Pancreas (tissue), 10 donors: Measurements from ENCODE around the gene MTARC2. TPM values are rescaled to one million over a fixed set of nuclear protein-coding genes. Genes with fewer than 3 reads are reported as not detected.

Experiments
- ATAC-seq, 4 donors: fragments of 200-7000 bp; cut with Tn5 transposase; one replicate each; pipeline versions ENCODE4 v1.8.0 to v1.9.1; 2020; ENCODE audit warnings: mild to moderate bottlenecking in 4 of 4, moderate library complexity in 4 of 4
- DNase-seq, 6 donors: peaks; one replicate each; pipeline ENCODE4 v3.0.0-alpha.2; 2020
- FAIRE-seq: peaks from 2 replicates; lab custom pipeline; 2012; peaks lifted over from hg19 to GRCh38; lab: Jason Lieb, UNC
- H3K27ac ChIP-seq, 4 donors: fragments of 200-600 bp; sonication (generic); 1 replicate in 3 of 4; 2 replicates in 1 of 4; pipeline versions ENCODE4 v1.5.0 to v1.8.0; 2020
- H3K27me3 ChIP-seq, 4 donors: fragments of 200-600 bp; one replicate each; pipeline ENCODE4 v1.8.0; 2021
- H3K36me3 ChIP-seq, 3 donors: fragments of 200-600 bp; sonication (generic) in 1 of 3; one replicate each; pipeline versions ENCODE4 v1.5.0 to v1.8.0; 2020 to 2021
- H3K4me1 ChIP-seq, 3 donors: fragments of 200-600 bp; one replicate each; pipeline ENCODE4 v1.8.0; 2021
- H3K4me3 ChIP-seq, 4 donors: fragments of 200-600 bp; sonication (generic) in 2 of 4; one replicate each; pipeline versions ENCODE4 v1.5.0 to v1.8.0; 2020 to 2021
- H3K9me3 ChIP-seq, 4 donors: fragments of 200-600 bp; one replicate each; pipeline ENCODE4 v1.8.0; 2021
- CTCF ChIP-seq, 4 donors: fragments of 200-600 bp; sonication (generic) in 3 of 4; IDR thresholded peaks; one replicate each; pipeline versions ENCODE4 v1.5.0 to v1.8.0; 2021; ENCODE audit warnings: antibody characterized with exemption in 4 of 4
- WGBS, 2 donors: extraction: QIAGEN DNeasy Blood & Tissue Kit; methylation state at CpG; one replicate each; pipeline ENCODE4 v1.1.7; 2013; 5-methylcytosine and 5-hydroxymethylcytosine counted together
- intact Hi-C, 3 donors: fragments of 100-400 bp; cut with DNase I; formaldehyde crosslinking; loops; one replicate each; pipeline versions ENCODE4 v1.11.1 to v1.14.2; 2022
- polyA plus RNA-seq, 2 donors: library from polyadenylated mRNA; stranded (reverse); fragments of 200-250 nt; gene quantifications; one replicate each; pipeline ENCODE4 v1.2.3, GENCODE V29; 2013
- total RNA-seq, 6 donors: library from RNA; stranded (reverse); fragmentation: NEBNext Ultra II Directional in 4 of 6; extraction: Animal tissue kit (Norgen Biotek cat#: 25700) in 4 of 6; gene quantifications; one replicate each; pipeline versions ENCODE4 v1.2.1 to v1.2.4, GENCODE V29; 2021 to 2023
- donor health status: healthy with polysubstance abuse.
- donor health status: DM: no; HTN: no; CAD: no; lungs with moderate emphysema.
- donor health status: DM: no; HTN: no; CAD: no.
- donor health status: control.
- donor health status: control.
- donor health status: Bipolar disorder and iron deficiency.
- donor health status: DM: yes; HTN: yes; CAD: no.
- donor health status: DM: no; HTN: no; CAD: no.
- donor health status: DM: no; HTN: no; CAD: no.
- donor health status: DM: yes; HTN: yes; CAD: no.

The MTARC2 gene
- total and polyA plus RNA-seq, 8 donors = 12.2 to 27.0 (median 16.6) TPM

- intact Hi-C loops = no loop called here
- no peak overlapping the region for H3K27ac ChIP-seq
- ATAC-seq (no peak), FAIRE-seq (no peak), DNase-seq (no peak)
- no peaks in the 10 kb centered on the region for H3K4me1 ChIP-seq
- H3K36me3 ChIP-seq = no peaks in the 10 kb centered on the region
- H3K9me3 ChIP-seq = no peaks in the 10 kb centered on the region
- 87 to 92% methylated on average over 4 of the region's 4 CpGs for WGBS, 2 donors
- TF ChIP-seq CTCF (IDR thresholded peaks at IDR 0.05) = no peak
- H3K4me3 ChIP-seq = no peak overlapping the region
- no peaks in the 10 kb centered on the region for H3K27me3 ChIP-seq
Observed at GRCh38 chr1:220828179-220828490, 80.0 kb downstream of the MTARC2 start.

GRCh38 chr1:220828950-220829586 is 80.9 kb downstream of the MTARC2 start:
- H3K27ac ChIP-seq = no peak overlapping the region
- H3K36me3 ChIP-seq = no peaks in the 10 kb centered on the region
- no peak for TF ChIP-seq CTCF (IDR thresholded peaks at IDR 0.05)
- FAIRE-seq (no peak), ATAC-seq (no peak), DNase-seq (no peak)
- no peaks in the 10 kb centered on the region for H3K27me3 ChIP-seq
- no peaks in the 10 kb centered on the region for H3K4me1 ChIP-seq
- H3K9me3 ChIP-seq = no peaks in the 10 kb centered on the region
- no peak overlapping the region for H3K4me3 ChIP-seq
- WGBS, 2 donors = 68 to 75% methylated on average over 4 of the region's 4 CpGs
- intact Hi-C loops = no loop called here

- no peak for ATAC-seq
- Histone ChIP-seq H3K9me3 (no peaks in the 10 kb centered on the region), H3K36me3 (no peaks in the 10 kb centered on the region), H3K4me3 (no peak overlapping the region), H3K27me3 (no peaks in the 10 kb centered on the region), H3K27ac (no peak overlapping the region), H3K4me1 (no peaks in the 10 kb centered on the region)
- no peak for TF ChIP-seq CTCF (IDR thresholded peaks at IDR 0.05)
- DNase-seq = no peak
- no peak for FAIRE-seq
- WGBS, 2 donors = 87 to 89% methylated on average over 2 of the region's 2 CpGs
- intact Hi-C loops = no loop called here
Observed at GRCh38 chr1:220833436-220833835, 85.3 kb downstream of the MTARC2 start.

Other genes starting within 250 kb of the MTARC2 start
- gene MARK1, start 220.2 kb upstream of the MTARC2 start, total RNA-seq = 1 to 10 TPM in 5 of 6 donors, under 1 TPM in 1; 0.84 to 2.7 (median 1.4) TPM
- 1 to 10 TPM; 1.2 to 3.5 TPM for gene MARK1, start 220.2 kb upstream of the MTARC2 start, polyA plus RNA-seq
- gene C1orf115, start 58.0 kb upstream of the MTARC2 start, total RNA-seq = 10 to 100 TPM in 2 of 6 donors, 1 to 10 TPM in 4; 5.0 to 17.0 (median 8.8) TPM
- gene C1orf115, start 58.0 kb upstream of the MTARC2 start, polyA plus RNA-seq = 1 to 10 TPM; 5.4 to 6.9 TPM
- gene MTARC1, start 38.6 kb downstream of the MTARC2 start, total RNA-seq = 10 to 100 TPM in 1 of 6 donors, 1 to 10 TPM in 5; 2.5 to 10.8 (median 7.4) TPM
- gene MTARC1, start 38.6 kb downstream of the MTARC2 start, polyA plus RNA-seq = 1 to 10 TPM; 6.0 to 7.1 TPM
- gene HLX, start 131.1 kb downstream of the MTARC2 start, total RNA-seq = 1 to 10 TPM in 4 of 6 donors, under 1 TPM in 2; 0.74 to 3.8 (median 1.9) TPM
- gene HLX, start 131.1 kb downstream of the MTARC2 start, polyA plus RNA-seq = 1 to 10 TPM; 3.0 to 5.9 TPM